CD4-positive, alpha-beta T cell treated with Interleukin-21 for 1 hour (primary cell): Measurements from ENCODE around the gene KRTAP10-3.

Experiments
- DNase-seq: peaks from one replicate; pipeline ENCODE4 v3.0.0-alpha.2; 2020

Gene KRTAP10-3

DNA sequence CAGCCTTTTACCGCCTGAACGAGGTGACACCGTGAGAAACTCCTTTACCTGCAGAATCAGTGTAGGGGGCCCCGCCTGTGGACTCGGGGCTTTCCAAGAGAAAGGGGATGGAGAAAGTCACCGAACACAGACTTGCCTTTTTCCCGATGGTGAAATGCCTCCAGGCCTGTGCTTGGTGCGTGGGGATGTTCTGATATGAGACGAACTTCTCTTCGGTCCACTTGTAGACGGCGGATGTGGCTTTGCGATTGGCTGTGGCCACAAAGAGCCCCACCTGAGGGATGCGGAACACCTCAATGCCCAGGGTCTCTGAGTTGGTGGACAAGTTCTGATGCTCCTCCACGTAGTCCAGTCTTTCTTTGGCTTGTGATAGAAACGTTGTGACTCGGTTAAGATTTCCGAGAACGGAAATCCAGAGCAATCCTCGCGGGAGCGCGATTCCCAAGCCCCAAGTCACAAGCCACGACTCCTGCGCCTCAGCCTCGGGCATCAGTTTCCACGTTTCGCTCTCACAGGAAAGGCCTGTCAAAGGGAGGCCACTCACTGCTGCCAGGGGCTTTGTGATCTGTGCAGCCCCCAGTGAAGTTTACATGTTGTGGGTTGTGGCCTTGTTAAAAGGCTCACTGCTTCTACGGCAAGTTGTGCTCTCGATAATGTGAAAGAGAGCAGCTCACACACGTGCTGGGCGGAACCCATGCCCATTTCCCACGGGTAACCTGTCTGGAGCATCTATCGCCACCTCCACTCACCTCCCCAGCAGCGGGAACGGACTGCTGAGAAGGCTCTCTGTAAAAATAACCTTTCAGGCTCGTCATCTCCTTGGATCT lies 31.2 kb downstream of the KRTAP10-3 start:
- DNase-seq = no peak

GRCh38 chr21:44526096-44526997 lies 32.2 kb downstream of the KRTAP10-3 start:
- no peak for DNase-seq

- no peak for DNase-seq
Measured at GRCh38 chr21:44525391-44526095, 33.1 kb downstream of the KRTAP10-3 start.

DNA sequence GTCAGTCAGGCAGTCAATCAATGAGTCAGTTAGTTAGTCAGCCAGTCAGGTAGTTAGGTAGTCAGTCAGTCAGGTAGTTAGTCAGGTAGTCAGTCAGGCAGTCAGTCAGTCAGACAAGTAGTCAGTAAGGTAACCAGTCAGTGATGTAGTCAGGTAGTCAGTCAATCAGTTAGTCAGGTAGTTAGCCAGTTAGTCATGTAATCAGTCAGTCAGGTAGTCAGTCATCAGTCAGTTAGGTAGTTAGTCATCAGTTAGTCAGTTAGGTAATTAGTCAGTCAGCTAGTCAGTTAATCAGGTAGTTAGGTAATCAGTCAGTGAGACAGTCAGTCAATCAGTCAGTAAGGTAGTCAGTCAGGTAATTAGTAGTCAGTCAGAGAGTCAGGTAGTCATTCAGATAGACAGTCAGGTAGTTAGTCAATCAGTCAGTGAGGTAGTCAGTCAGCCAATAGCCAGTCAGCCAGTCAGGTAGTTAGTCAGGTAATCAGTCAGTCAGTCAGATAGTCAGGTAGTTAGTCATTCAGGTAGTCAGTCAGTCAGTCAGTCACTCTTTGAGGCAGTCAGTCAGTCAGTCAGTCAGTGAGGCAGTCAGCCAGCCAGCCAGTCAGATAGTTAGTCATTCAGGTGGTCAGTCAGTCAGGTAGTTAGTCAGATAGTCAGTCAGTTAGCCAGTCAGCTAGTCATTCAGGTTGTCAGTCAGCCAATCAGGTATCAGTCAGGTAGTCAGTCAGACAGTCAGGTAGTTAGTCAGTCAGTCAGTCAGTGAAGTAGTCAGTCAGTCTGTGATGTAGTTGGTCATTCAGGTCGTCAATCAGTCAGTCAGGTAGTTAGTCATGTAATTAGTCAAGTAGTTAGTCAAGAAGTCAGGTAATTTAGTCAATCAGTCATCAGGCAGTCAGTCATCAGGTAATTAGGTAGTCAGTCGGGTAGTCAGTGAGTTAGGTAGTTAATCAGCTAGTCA lies 33.9 kb downstream of the KRTAP10-3 start:
- no peak for DNase-seq

- no peak for DNase-seq
Measured at GRCh38 chr21:44523567-44524413, 34.8 kb downstream of the KRTAP10-3 start.

GRCh38 chr21:44522753-44523204 lies 35.8 kb downstream of the KRTAP10-3 start:
- no peak for DNase-seq

GRCh38 chr21:44521928-44522752 lies 36.5 kb downstream of the KRTAP10-3 start:
- no peak for DNase-seq

DNA sequence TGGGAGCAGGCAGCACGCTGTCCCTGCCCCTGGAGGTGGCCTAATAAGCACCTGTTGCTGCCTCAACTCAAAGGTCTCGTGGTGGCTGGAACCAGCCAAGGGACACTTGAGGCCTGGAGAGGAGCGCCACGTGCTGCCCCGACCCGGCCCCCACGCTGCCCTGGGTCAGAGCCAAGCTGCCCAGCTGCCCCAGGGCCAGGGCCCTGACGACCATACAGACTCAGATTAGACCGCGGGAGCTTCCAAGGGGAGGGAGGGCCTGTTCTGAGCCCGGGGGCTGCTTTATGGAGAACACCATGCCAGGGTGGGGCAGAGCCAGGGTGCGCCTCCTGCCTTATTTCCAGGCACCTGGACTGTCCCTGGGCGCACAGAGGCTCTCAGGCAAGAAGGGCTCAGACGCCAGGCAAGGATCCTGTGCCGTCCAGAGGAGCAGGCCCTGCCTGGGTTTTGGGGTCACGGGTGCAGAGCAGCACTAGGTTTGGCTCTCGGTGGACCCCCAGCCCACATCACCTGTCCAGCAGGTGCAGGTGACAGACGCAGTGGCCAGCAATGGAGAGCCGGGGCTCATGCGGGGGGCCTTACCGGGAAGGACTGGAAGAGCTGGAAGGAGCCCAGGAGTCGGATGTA lies 37.2 kb downstream of the KRTAP10-3 start:
- no peak for DNase-seq

DNA sequence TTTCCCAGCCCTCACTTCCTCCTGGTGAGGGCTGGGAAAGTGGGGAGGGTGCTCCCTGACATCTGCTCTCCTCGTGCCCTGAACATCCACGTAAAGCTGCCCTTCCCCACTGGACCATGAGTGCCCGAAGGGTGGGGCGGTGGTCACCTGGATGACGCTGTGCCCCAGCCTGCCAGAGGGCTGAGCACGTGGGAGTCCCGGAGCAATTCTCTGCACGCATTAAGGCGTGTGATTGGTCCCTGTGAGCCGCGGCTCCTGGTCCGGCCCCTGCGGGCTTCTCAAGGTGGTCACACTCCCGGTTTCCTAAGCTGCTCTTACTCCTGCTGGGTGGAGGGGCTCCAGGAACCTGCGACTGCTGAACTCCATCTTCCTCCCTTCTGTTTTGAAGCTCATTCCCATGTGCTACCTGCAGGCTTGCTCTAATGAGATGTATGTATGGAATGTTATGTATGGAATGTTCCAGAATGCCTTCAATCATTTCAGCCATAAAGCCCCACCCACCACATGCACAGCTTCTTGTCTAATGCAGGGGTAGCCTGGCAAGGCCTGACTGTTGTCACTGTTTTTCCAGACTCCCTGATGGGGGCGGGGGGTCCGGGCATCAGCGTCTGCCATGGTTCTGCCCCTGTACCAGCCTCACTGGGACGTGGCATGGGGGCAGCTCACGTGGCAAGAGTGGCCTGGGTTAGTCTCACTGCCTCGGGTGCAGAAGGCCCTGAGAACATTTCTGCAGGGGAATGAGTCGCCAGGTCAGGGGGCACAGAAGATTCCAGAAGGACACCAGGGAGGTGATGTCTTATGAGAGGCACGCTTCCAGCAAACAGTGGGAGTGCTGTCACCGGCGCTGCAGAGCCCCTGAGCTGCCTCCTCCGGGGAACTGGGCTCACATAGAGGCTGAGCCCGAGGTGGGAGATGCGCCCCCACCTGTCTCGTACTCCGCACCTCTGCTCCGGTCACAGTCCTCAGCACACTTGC lies 38.0 kb downstream of the KRTAP10-3 start:
- DNase-seq = no peak

- no peak for DNase-seq
Measured at GRCh38 chr21:44519346-44520325, 39.0 kb downstream of the KRTAP10-3 start.

DNA sequence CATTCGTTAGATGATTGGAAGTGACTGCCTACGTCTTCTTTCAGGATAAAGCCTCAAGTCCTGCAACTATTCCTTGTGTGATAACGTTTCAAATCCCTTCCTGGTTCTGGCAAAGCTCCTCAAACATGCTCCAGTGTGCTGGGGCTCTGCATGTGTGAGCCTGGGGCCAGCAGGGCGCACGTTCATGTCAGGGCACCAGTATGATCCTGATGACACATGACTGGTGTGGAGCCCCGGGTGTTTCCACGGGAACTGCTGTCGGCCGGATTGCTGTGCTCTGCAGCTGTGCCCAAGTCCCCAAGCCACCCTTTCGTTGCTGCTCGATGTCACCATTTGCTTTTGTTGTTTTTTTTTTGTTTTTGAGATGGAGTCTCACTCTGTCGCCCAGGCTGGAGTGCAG lies 39.9 kb downstream of the KRTAP10-3 start:
- no peak for DNase-seq

DNA sequence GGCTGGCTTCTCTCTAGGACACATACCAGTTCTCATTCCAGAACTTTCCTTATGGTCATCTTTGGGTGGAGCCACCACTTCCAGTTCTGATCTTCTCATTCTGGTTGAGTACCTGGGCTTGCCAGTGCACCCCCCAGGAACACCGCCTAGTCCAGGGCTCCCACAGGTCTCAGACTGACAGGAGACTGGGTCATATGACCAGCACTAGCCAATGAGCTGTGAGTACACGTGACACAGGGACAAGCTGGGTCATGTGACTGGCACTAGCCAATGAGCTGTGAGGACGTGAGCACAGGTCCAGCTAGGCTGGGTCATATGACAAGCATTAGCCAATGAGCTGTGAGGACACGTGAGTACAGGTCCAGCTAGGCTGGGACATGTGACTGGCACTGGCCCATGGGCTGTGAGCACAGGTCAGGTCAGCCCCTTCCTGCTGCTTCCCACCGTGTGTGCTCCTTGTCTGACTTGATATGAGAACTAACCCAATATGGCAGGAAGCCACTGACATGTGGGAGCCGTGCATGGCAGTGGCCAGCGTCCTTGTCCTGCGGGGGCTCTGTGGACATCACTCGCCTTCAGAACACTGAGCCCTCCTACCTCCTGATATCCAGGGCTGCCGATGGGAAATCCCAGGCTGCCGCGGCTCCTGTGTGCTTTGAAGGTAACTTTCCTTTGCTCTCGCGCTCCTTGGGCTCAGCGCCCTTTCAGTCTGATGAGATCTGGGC lies 41.3 kb downstream of the KRTAP10-3 start:
- DNase-seq = no peak

GRCh38 chr21:44516828-44517174 lies 41.8 kb downstream of the KRTAP10-3 start:
- DNase-seq = no peak

DNA sequence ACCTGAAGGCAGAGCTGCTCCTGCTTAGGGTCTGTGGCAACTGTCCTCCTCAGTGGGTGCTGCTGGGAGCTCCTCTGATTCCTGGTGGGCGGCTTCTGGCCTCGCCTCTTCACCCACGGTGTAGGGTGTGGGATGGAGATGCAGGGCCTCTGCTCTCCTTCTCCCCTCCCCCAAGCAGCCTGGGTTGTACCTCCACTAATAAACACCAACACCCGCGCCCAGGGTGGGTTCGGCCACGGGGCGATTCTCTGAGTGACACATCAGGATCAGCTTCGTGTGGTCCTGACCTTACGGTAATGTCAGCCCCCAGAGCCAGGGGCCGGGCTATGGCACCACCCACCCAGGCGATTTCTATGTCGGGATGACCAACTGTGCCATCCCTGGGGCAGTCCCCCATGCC lies 42.3 kb downstream of the KRTAP10-3 start:
- DNase-seq = no peak

- no peak for DNase-seq
Measured at GRCh38 chr21:44515359-44516165, 43.0 kb downstream of the KRTAP10-3 start.
